CD4-positive, alpha-beta memory T cell (primary cell): Measurements from ENCODE around the gene SYCN. TPM values are rescaled to one million over a fixed set of nuclear protein-coding genes. Genes with fewer than 3 reads are reported as not detected.

Experiments
- CTCF ChIA-PET: fragments of 350-600 bp; sonication (Branson Sonifier 250); formaldehyde crosslinking; loops from one replicate; lab custom pipeline; 2021; ENCODE audit warnings: inconsistent platforms; ENCODE audit not compliant: partially characterized antibody; lab: Charles Lee
- POLR2A ChIA-PET: fragments of 350-600 bp; sonication (Branson Sonifier 250); formaldehyde crosslinking; loops from one replicate; lab custom pipeline; 2021; ENCODE audit not compliant: partially characterized antibody; lab: Charles Lee
- DNase-seq, 5 donors: peaks; one replicate each; pipeline versions ENCODE4 v3.0.0 to v3.0.0-alpha.2; 2020 to 2022; ENCODE audit warnings: mixed read lengths in 1 of 5
- H3K27ac ChIP-seq: one replicate; pipeline ENCODE4 v1.7.0; 2013; ENCODE audit warnings: low read depth, low read length
- H3K27me3 ChIP-seq: 2 replicates; pipeline ENCODE4 v1.7.0; 2013; ENCODE audit warnings: mild to moderate bottlenecking, low read length, moderate library complexity; ENCODE audit not compliant: insufficient read depth
- H3K36me3 ChIP-seq: 2 replicates; pipeline ENCODE4 v1.7.0; 2013; ENCODE audit warnings: mild to moderate bottlenecking, low read length, moderate library complexity; ENCODE audit not compliant: insufficient read depth
- H3K4me1 ChIP-seq: 2 replicates; pipeline ENCODE4 v1.7.0; 2013; ENCODE audit warnings: mild to moderate bottlenecking, low read length, moderate library complexity; ENCODE audit not compliant: insufficient read depth
- H3K4me3 ChIP-seq, 2 donors: one replicate each; pipeline ENCODE4 v1.7.0; 2013; ENCODE audit warnings: low read length in 2 of 2, mild to moderate bottlenecking in 1 of 2
- H3K9me3 ChIP-seq, 2 donors: one replicate each; pipeline ENCODE4 v1.7.0; 2013; ENCODE audit warnings: low read length in 2 of 2, control low read depth in 1 of 2; ENCODE audit not compliant: control insufficient read depth in 1 of 2
- H3K27ac Mint-ChIP-seq, 7 donors: one replicate each; pipeline ENCODE4 v1.8.0; 2020 to 2021; ENCODE audit warnings: mixed read lengths in 7 of 7, mild to moderate bottlenecking in 6 of 7, inconsistent platforms in 3 of 7, moderate library complexity in 3 of 7
- H3K27me3 Mint-ChIP-seq, 2 donors: one replicate each; pipeline ENCODE4 v1.8.0; 2020 to 2021; ENCODE audit warnings: mixed read lengths in 2 of 2
- H3K36me3 Mint-ChIP-seq, 2 donors: one replicate each; pipeline ENCODE4 v1.8.0; 2020 to 2021; ENCODE audit warnings: mixed read lengths in 2 of 2, inconsistent platforms in 1 of 2, mild to moderate bottlenecking in 1 of 2
- H3K4me1 Mint-ChIP-seq, 4 donors: one replicate each; pipeline ENCODE4 v1.8.0; 2020 to 2021; ENCODE audit warnings: mixed read lengths in 4 of 4, mild to moderate bottlenecking in 1 of 4
- H3K4me3 Mint-ChIP-seq, 8 donors: one replicate each; pipeline ENCODE4 v1.8.0; 2020 to 2021; ENCODE audit warnings: mixed read lengths in 8 of 8, mild to moderate bottlenecking in 7 of 8, moderate library complexity in 6 of 8, inconsistent platforms in 3 of 8
- H3K9me3 Mint-ChIP-seq, 8 donors: one replicate each; pipeline ENCODE4 v1.8.0; 2020 to 2021; ENCODE audit warnings: mixed read lengths in 8 of 8, mild to moderate bottlenecking in 5 of 8, inconsistent platforms in 3 of 8, moderate library complexity in 1 of 8
- intact Hi-C: fragments of 100-400 bp; cut with micrococcal nuclease; formaldehyde crosslinking; loops from one replicate; pipeline ENCODE4 v1.15.1; 2023
- polyA plus RNA-seq, 2 donors: library from polyadenylated mRNA; unstranded; fragments of 300-500 nt; fragmentation: Illumina TruSeq; gene quantifications; one replicate each; pipeline ENCODE4 v1.2.3, GENCODE V29; 2021
- total RNA-seq, 2 experiments: library from RNA; stranded (reverse); gene quantifications; one replicate each; pipeline ENCODE4 v1.2.3, GENCODE V29; 2021

The SYCN gene
- total and polyA plus RNA-seq, 4 experiments from 2014 or later, result not detected

- peaks cover 2 to 4% of the 10 kb centered on the region in 2 donors for H3K27me3 Mint-ChIP-seq
- H3K36me3 Mint-ChIP-seq, result peaks cover 0 to 12% of the 10 kb centered on the region in 2 donors
- no peak overlapping the region for H3K4me3 Mint-ChIP-seq
- Histone ChIP-seq H3K27ac (no peak overlapping the region), H3K4me1 (no peaks in the 10 kb centered on the region), H3K36me3 (no peaks in the 10 kb centered on the region), H3K4me3 (no peak overlapping the region), H3K9me3 (no peaks in the 10 kb centered on the region), H3K27me3 (no peaks in the 10 kb centered on the region)
- no peak for DNase-seq
- peaks cover 0 to 4% (median under 1%) of the 10 kb centered on the region in 4 donors for H3K4me1 Mint-ChIP-seq
- intact Hi-C loops, result no loop called here
- H3K9me3 Mint-ChIP-seq, result peaks cover 0 to 1% (median 0%) of the 10 kb centered on the region in 8 donors
- POLR2A ChIA-PET, result no interaction called here
- CTCF ChIA-PET, result no interaction called here
- no peak overlapping the region for H3K27ac Mint-ChIP-seq
These were observed 21.0 kb downstream of the SYCN start for GRCh38 chr19:39183104-39183503.

DNA sequence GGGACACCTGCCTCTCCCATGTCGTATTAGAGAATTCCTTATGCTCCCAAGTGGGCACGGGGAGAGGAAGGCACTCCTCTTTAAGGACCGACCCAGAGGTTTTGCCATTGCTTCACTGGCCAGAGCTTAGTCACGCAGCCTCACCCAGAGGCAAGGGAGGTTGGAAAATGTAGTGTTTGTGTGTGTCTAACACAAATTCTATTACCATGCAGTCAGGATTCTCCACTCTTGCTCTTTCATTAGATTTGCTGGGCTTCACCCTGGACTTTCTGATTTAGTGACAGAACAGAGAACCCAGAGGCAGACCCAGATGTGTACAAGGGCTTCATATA lies 21.9 kb downstream of the SYCN start:
- peaks cover under 1% of the 10 kb centered on the region in 2 donors for H3K27me3 Mint-ChIP-seq
- H3K36me3 ChIP-seq, result no peaks in the 10 kb centered on the region
- no peak overlapping the region for H3K4me3 Mint-ChIP-seq
- CTCF ChIA-PET, result no interaction called here
- no peak overlapping the region for H3K27ac ChIP-seq
- no peaks in the 10 kb centered on the region for H3K9me3 ChIP-seq
- no peak for DNase-seq
- peaks cover 0 to 2% (median under 1%) of the 10 kb centered on the region in 4 donors for H3K4me1 Mint-ChIP-seq
- peak overlapping the region in 1 of 7 donors; percentile 24 for H3K27ac Mint-ChIP-seq
- no peaks in the 10 kb centered on the region for H3K4me1 ChIP-seq
- H3K27me3 ChIP-seq, result no peaks in the 10 kb centered on the region
- intact Hi-C loops, result no loop called here
- POLR2A ChIA-PET, result no interaction called here
- peaks cover 0 to 14% of the 10 kb centered on the region in 2 donors for H3K36me3 Mint-ChIP-seq
- peaks cover 0 to 1% (median 0%) of the 10 kb centered on the region in 8 donors for H3K9me3 Mint-ChIP-seq
- H3K4me3 ChIP-seq, result no peak overlapping the region

DNA sequence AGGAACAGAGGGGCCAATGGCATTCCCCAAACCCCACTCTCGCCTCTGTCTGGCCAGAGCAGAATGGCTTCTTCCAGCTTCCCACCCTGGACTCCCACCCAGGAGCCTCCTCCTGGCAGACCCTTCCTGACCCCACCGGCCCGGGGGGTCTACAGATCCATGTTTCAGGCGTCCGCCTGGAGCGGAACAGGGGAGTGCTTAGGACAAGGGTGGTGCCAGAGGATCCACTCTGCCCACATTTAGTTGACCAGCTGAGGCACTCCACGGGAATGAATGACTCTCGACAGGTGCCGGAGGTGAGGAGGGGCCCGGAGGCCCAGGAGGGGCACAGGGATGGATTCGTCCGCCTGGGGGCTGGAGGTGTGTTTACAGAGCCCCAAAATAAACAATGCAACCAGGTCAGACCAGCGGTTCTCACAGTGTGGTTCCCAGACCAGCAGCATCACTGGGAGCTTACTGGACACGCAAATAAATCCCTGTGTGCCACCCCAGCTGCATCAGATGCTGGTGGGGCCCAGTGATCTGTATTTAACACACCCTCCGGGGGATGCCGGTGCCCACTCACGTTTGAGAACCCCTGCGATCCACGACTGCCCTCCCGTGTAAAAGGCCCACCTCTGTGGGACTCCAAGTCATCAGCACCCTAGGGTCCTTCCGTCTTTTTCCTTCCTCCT lies 22.4 kb downstream of the SYCN start:
- H3K4me3 ChIP-seq, result no peak overlapping the region
- no peaks in the 10 kb centered on the region for H3K4me1 ChIP-seq
- no peaks in the 10 kb centered on the region for H3K27me3 ChIP-seq
- peaks cover 0 to 1% (median 0%) of the 10 kb centered on the region in 8 donors for H3K9me3 Mint-ChIP-seq
- no peaks in the 10 kb centered on the region for H3K27me3 Mint-ChIP-seq
- H3K4me3 Mint-ChIP-seq, result no peak overlapping the region
- DNase-seq, result no peak
- ChIA-PET CTCF (no interaction called here), POLR2A (no interaction called here)
- peaks cover 0 to 15% of the 10 kb centered on the region in 2 donors for H3K36me3 Mint-ChIP-seq
- no peak overlapping the region for H3K27ac Mint-ChIP-seq
- intact Hi-C loops, result no loop called here
- H3K4me1 Mint-ChIP-seq, result no peaks in the 10 kb centered on the region
- H3K27ac ChIP-seq, result no peak overlapping the region
- no peaks in the 10 kb centered on the region for H3K9me3 ChIP-seq
- H3K36me3 ChIP-seq, result no peaks in the 10 kb centered on the region

DNA sequence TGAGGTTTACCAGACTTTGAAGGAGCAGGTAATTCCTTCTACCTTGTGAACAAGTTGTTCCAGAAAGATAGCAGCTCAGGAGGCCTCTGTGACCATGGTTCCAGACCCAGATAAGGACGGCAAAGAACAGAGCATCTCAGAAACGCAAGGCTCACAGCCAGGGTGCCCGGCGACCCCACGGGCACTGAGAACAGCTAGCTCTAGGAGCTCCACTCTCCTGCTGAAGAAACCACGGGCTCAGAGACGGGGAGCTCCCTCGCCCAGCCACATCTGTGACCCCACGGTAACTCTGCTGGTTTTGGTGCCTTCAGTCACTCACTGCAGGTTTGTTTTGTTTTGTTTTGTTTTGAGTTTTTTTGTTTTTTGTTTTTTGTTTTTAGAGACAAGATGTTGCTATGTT lies 23.3 kb downstream of the SYCN start:
- H3K9me3 Mint-ChIP-seq, result peaks cover 0 to 1% (median 0%) of the 10 kb centered on the region in 8 donors
- CTCF ChIA-PET, result no interaction called here
- H3K4me1 ChIP-seq, result no peaks in the 10 kb centered on the region
- no peaks in the 10 kb centered on the region for H3K27me3 Mint-ChIP-seq
- H3K36me3 Mint-ChIP-seq, result peaks cover 2 to 19% of the 10 kb centered on the region in 2 donors
- H3K27me3 ChIP-seq, result no peaks in the 10 kb centered on the region
- intact Hi-C loops, result no loop called here
- no peak for DNase-seq
- no peaks in the 10 kb centered on the region for H3K4me1 Mint-ChIP-seq
- POLR2A ChIA-PET, result no interaction called here
- H3K27ac Mint-ChIP-seq, result peak overlapping the region in 1 of 7 donors; percentile 53
- no peak overlapping the region for H3K4me3 ChIP-seq
- no peaks in the 10 kb centered on the region for H3K36me3 ChIP-seq
- H3K27ac ChIP-seq, result no peak overlapping the region
- H3K9me3 ChIP-seq, result no peaks in the 10 kb centered on the region
- no peak overlapping the region for H3K4me3 Mint-ChIP-seq

DNA sequence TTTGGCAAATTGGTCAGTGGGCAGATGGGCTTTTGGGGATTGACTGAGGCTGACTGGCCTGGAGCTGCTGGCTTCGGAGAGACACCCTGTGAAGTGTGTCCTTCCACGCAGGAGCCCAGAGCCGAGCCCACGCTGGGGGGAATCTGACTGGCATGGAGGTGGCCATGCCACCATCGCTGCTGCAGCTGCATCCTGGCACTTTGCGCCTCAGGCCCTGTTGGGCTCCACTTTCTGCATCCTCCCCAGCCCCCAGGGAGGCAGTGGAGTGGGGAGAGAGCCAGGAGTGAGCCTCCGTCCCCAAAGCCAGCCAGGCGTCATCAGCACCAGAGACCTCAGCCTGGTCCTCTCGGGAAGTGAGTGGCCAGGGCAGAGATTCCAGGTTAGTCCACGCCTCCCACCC lies 24.3 kb downstream of the SYCN start:
- Mint-ChIP-seq H3K27ac (no peak overlapping the region), H3K4me3 (no peak overlapping the region), H3K36me3 (peaks cover 5 to 21% of the 10 kb centered on the region in 2 donors), H3K27me3 (no peaks in the 10 kb centered on the region), H3K4me1 (no peaks in the 10 kb centered on the region), H3K9me3 (no peaks in the 10 kb centered on the region)
- Histone ChIP-seq H3K4me1 (no peaks in the 10 kb centered on the region), H3K36me3 (no peaks in the 10 kb centered on the region), H3K4me3 (no peak overlapping the region), H3K27ac (no peak overlapping the region), H3K9me3 (no peaks in the 10 kb centered on the region), H3K27me3 (no peaks in the 10 kb centered on the region)
- ChIA-PET CTCF (no interaction called here), POLR2A (no interaction called here)
- intact Hi-C loops, result no loop called here
- DNase-seq, result no peak

- H3K36me3 Mint-ChIP-seq, result peaks cover 5 to 21% of the 10 kb centered on the region in 2 donors
- H3K27ac Mint-ChIP-seq, result no peak overlapping the region
- H3K4me1 Mint-ChIP-seq, result no peaks in the 10 kb centered on the region
- no peak for DNase-seq
- Histone ChIP-seq H3K4me1 (no peaks in the 10 kb centered on the region), H3K9me3 (no peaks in the 10 kb centered on the region), H3K36me3 (no peaks in the 10 kb centered on the region), H3K27ac (no peak overlapping the region), H3K4me3 (no peak overlapping the region), H3K27me3 (no peaks in the 10 kb centered on the region)
- H3K9me3 Mint-ChIP-seq, result no peaks in the 10 kb centered on the region
- ChIA-PET CTCF (no interaction called here), POLR2A (no interaction called here)
- no peaks in the 10 kb centered on the region for H3K27me3 Mint-ChIP-seq
- intact Hi-C loops, result no loop called here
- no peak overlapping the region for H3K4me3 Mint-ChIP-seq
These were observed 25.6 kb downstream of the SYCN start for GRCh38 chr19:39178296-39179006.

- H3K27me3 ChIP-seq, result no peaks in the 10 kb centered on the region
- H3K4me1 ChIP-seq, result no peaks in the 10 kb centered on the region
- no peaks in the 10 kb centered on the region for H3K9me3 ChIP-seq
- no peak overlapping the region for H3K4me3 ChIP-seq
- H3K36me3 Mint-ChIP-seq, result peaks cover 5 to 21% of the 10 kb centered on the region in 2 donors
- no peak for DNase-seq
- POLR2A ChIA-PET, result no interaction called here
- CTCF ChIA-PET, result no interaction called here
- no peak overlapping the region for H3K27ac ChIP-seq
- no peaks in the 10 kb centered on the region for H3K27me3 Mint-ChIP-seq
- H3K27ac Mint-ChIP-seq, result no peak overlapping the region
- H3K4me3 Mint-ChIP-seq, result no peak overlapping the region
- no peaks in the 10 kb centered on the region for H3K9me3 Mint-ChIP-seq
- intact Hi-C loops, result no loop called here
- no peaks in the 10 kb centered on the region for H3K4me1 Mint-ChIP-seq
- H3K36me3 ChIP-seq, result no peaks in the 10 kb centered on the region
These were observed 26.3 kb downstream of the SYCN start for GRCh38 chr19:39177736-39178135.
